Activated gamma-delta T cell treated with anti-CD3 and anti-CD28 coated beads, Interleukin-2, amount 50 U/mL, for 16 hours (primary cell): Measurements from ENCODE around the gene NOL6.
A peak's percentile ranks its signal among the peaks of the same experiment; 100 is the strongest.

Experiments
- DNase-seq: peaks from one replicate; pipeline ENCODE4 v3.0.0-alpha.2; 2020; ENCODE audit warnings: low read depth

Gene NOL6

DNA sequence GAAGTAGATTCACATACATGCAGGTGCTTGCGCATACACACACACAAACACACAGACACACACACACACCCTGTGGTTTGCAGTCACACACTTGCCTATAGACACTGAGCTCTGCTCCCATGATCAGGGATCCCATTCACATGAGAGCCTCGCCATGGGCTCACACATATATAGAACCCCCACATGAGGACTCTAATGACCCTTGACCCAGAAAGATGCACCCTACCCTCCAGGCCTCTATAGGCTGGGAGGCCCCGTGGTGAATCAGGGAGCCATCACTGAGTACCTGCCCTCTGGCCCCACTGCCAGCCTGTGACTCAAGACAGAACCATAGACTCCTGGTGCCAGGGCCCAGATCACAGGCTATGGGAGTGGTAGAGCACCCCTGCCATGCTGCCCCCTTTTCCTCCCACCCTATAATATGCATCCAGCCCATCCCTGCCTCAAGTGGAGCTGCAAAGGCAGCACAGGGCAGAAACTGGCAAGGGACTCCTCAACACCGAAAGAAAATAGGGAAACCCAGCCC, 23.0 kb downstream of the NOL6 start:
- DNase-seq = no peak

DNA sequence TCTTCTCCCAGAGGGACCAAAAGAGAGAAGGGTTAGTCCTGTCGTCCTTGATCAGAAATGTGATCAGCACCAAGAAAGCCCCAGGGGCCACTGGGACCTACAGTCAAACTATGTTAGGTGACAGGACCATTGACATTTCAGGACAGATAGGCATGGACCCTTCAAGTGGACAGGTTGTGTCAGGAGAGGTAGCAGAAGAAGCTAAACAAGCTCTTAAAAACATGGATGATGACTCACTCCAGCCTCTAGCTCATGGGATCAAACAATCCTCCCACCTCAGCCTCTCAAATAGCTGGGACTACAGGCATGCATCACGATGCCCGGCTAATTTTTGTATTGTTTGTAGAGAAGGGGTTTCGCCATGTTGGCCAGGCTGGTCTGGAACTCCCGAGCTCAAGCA, 24.0 kb downstream of the NOL6 start:
- no peak for DNase-seq

DNA sequence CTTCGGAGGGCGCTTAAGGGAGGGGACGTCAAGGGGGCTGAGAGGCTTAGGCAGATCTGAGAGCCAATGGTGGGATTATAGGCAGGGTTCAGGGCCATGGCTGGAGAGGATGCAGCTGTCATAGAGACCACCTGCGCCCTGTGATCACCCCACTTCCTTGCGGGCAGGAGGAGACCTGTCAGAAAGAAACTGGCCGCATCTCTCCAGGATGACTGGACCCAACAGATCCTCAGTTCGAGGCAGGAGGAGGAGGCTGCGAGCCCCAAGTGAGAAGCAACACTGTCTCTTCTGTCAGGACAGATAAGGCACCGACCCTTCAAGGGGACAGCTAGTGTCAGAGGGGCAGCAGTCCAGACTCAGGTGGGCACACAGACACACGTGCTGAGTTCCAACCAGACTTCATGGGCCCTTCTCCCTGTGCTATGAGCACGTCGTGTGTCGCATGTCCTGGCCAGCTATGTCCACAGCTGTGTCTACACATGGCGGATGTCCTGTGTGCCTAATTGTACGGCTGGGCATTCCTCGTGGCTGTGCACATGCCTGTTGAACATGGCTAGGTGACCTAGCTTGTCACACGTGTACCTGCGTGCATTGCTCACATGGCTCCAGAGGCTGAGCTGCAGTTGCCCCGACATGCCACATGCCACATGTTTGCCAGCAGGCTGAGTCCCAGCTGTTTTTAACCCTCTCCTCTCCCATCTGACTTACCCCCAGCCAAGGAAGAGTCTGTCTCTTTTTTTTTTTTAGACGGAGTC, 25.7 kb downstream of the NOL6 start:
- no peak for DNase-seq

- peak; percentile 43 for DNase-seq
Measured at GRCh38 chr9:33446946-33447798, 26.6 kb downstream of the NOL6 start, which contains the start of gene AQP3. Gene AQP3 (minus strand): TSS chr9:33447593. CDS start chr9:33447530, 63 bp downstream.

DNA sequence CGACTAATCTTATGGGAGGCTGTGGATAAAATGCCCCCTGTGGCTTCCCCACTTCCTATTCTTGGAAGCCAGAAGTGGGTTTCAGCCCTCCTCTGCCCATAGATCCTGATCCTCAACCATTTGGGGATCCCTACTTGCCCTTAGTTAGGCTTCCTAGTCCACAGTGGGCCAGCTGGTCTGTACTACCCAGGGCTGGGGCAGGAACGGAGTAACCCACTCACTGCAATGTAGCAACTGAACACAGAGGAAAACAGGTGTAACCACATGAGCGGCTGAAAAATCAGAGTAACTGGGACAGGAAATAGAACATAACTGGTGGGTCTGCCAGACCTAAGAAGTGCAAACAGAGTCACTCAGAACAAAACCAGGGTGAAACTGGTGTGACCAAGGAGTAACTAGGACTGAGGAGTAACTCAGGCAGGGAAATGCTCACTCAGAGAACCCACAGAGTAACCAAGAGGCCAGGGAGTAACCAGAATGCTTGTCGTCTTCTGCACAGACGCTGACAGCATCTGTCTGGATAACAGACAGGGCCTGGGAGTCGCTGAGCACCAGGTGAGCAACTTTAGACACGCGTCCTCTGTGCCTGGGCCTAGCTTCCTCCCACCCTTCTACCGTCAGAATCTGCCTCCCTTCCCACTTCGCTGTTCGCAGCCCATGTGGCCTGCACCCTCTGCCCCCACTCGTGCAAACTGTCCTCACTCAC, 27.3 kb downstream of the NOL6 start:
- DNase-seq = peak; percentile 13

GRCh38 chr9:33445389-33446239, 28.1 kb downstream of the NOL6 start:
- DNase-seq = peak; percentile 13

DNA sequence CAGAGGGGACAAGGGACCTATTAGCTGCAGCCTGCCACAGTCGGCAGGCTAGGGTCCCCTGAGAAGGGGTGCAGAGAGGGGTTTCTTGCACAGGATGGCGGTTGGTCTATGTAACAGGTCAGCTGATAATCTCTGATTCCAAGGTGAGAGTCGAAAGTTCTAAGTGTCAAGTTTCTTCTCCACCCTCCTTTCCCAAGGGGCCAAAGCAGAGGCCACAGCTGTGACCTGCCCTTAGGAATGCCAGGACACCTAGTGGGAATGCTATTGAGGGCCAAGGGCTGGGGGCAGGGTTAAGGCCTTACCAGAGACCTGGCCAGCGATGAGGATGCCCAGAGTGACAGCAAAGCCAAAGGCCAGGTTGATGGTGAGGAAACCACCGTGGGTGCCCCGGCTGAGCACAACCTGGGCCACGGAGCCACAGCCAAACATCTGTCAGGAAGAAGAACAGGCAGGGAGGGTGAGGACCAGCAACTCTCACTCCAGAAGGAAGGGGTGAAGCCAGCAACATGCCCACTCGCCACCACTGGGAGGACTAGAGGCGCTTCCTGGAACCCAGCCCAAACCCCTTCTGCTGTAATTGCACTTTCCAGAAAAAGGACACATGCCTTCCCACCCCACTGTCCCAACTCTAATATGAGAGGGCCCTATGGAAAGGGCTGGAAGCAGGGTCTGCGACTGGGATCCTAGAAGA, 30.1 kb downstream of the NOL6 start:
- no peak for DNase-seq

GRCh38 chr9:33443047-33443446, 30.7 kb downstream of the NOL6 start:
- no peak for DNase-seq

DNA sequence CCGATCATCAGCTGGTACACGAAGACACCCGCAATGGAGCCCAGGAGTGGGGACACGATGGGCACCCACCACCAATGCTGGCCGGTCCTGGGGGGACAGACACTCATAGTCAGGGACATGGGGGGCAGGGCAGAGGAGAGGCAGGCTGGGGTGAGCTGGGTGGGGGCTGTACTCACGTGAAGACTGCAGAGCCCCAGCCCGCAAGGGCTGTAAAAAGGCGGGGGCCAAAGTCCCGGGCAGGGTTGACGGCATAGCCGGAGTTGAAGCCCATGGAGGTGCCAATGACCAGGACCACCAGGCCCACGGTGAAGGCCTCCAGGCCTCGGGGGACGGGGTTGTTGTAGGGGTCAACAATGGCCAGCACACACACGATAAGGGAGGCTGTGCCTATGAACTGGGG, 31.6 kb downstream of the NOL6 start:
- no peak for DNase-seq

DNA sequence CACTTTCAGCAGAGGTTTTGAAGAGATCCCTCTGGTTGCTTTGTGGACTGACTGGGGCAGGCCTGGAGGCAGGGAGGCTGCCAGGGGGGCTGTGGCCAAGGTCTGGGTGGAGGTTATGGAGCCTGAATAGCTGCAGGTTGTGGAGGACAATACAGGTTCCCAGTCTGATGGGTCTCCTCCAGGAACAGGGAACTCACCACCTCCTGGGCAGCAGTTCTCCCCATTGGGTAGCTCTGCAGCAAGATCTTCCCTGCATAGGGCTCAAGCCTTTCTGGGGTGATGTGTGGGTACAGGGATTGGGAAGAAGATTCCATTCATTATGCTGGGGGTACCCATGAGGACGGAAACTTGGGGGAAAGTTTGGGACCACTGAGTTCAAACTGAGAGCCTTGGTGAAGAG, 33.1 kb downstream of the NOL6 start:
- DNase-seq = no peak

DNA sequence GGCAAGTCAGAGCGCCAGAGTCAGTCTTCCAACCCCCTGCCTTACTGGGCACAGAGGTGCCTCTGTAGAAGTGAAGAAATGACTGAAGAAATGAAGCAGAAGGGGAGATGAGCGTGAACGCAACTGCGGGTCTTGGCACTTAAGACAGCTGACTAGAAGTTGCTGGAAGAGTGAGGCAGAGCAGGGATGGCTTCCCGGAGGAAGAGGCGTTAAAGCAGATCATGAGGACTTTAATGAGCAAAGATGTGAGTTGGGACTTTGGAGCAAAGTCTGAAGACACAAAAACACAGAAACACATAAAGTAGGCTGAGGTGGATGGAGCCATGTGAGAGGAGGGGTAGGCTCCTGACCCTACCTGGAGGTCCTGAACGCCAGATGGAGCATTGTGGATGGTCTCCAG, 33.5 kb downstream of the NOL6 start:
- DNase-seq = no peak

- DNase-seq = no peak
Measured at GRCh38 chr9:33439731-33440130, 34.0 kb downstream of the NOL6 start.

DNA sequence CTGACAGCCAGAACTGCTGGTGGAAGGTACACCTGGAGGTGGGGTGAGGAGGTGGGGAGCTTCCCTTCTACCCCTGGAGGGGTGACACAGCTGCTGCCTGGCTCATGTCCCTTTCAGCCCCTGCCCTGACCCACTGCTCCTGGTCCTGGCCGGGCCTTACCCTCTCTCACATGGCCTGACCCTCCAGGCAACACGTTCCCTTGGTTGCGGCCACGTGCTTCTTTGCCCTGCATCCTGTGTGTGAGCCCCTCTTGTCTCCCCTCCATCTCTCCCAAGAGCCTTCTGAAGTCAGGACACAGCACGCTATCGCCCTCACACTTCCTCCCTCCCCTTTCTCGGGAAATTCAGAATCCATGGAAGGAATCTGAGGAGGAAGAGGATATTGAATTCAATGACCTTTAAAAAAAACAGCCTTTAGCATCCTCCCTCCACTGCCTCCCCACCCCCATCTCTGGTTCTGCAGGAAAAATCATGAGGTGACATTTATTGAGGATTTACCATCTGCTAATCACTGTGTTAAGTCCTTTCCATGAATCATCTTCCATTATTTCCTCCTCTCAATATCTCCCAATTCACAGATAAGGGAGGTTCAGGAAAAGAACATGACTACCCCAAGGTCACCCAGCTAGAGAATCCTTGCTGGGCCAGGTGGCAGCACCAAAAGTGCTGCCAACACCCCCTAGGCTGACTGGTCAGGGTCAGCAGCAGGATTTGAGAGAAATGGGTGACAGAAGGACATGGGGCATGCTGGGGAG, 34.6 kb downstream of the NOL6 start:
- no peak for DNase-seq

DNA sequence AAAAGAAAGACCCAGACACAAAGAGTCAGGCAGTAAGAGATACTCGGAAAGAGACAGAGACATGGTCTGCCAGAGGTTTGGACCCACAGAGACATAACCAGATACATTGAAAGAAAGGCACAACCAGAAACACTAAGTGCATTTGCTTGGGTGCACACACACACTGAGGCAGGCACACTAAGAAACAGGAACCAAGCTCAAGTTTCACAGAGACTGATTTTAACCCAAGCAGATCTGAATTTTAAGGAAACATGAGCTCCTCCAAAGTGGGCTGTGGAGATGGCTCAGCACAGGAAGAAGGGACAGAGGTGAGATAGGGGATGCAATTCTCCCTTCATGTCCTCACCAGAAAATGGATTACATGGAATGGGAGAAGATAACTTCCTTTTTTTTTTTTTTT, 35.8 kb downstream of the NOL6 start:
- no peak for DNase-seq

DNA sequence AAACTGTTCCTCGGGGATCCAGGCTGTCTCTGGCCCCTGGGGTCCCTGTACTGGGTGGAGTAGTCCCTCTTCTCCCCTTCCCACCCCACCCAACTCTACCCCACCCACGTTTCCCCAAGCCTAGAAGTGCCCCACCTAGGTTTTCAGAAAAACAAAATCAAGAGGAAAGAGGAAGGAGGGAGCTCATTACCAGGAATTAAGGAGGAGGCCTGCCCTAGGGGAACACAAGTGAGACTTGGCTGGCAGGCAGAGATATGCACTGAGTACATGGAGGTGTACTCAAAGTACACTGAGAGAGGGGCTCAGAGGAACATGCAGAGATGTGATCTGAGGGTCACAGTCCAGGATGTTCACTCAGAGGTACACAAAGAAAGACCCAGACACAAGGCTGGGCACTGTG, 36.5 kb downstream of the NOL6 start:
- DNase-seq = no peak

DNA sequence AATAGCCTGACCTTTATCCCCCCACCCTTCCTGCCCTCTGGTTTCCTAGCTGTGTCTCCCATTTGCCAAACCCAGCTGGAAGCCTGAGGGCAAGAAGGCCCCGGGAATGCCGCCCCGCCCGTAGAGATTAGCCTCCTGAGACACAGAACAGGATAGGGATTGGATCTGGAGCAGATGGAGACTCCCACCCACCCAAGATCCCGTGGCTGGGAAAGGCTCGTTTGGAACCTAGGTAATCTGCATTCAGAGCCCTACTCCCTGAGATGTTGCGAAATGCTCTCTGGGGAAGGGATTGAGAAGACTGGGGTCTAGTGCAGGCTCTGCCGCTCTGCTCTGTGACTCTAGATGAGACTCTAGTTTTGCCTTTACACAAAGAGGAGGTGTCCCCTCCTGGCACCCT, 37.3 kb downstream of the NOL6 start:
- DNase-seq = no peak

- DNase-seq = no peak
Measured at GRCh38 chr9:33435821-33436277, 37.9 kb downstream of the NOL6 start.

DNA sequence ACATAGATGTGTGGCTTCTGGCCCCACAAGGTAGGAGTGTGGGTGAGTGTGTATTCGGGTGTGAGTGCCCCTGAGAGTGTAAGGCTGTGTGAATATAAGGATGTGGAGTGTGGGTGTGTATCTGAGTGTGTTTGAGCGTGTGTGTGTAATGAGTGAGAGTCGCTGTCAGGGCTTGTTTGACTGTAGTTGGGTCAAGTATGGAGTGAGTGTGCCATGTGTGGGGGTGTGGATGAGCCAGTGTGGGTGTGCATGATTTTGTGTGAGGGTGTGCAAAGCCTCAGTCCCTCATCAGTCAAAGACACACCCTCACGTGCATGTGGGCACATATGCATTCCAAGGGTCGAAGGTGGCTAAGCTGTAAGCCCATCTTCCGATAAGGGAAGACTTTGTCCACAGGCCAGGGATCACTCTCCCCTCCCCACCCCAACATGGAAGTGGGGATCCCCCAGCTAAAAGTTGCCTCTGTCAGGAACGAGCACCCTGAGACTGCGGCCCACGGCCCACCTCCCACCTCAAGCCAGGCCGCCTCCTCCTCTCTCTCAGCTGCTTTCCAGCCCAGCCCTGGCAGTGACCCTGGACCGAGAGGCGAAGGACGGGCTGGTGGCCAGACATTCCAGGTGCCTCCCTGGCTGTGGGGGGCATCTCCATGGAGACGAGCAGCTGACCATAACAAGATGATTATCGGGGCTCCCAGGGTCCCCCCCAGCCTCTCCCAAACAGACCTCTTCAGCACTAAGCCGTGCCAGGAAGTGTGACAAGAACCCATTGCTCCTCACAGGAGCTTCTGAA, 39.2 kb downstream of the NOL6 start:
- DNase-seq = no peak

DNA sequence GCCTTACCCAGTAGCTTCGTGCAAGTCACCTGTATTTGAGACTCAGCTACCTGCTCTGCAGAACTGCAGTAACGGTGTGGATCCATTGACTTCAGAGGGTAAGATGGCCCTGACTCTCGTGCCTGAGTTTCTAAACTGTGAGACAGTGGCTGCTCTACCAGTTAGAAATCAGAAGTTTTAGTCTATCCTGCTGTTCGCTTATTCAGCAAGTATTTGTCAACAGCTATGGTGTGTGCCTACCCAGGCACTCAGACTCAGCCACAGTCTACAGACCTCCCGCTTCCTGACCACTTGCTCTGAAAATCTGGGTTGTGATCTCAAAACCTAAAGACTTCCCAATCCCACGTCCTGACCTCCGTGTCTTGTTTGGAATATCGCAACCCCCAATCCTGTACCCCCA, 39.9 kb downstream of the NOL6 start:
- no peak for DNase-seq
